Mesothelial cell of epicardium (in vitro differentiated cells): ENCODE measurements around the gene NAV2. TPM values are rescaled to one million over a fixed set of nuclear protein-coding genes. Genes with fewer than 3 reads are reported as not detected.

Experiments used
- DNase-seq, 2 experiments: peaks; one replicate each; pipeline ENCODE4 v3.0.0; 2021; ENCODE audit warnings: low spot score in 2 of 2; ENCODE audit not compliant: unreplicated experiment in 2 of 2
- H3K27ac Mint-ChIP-seq: 2 replicates; pipeline ENCODE4 v1.8.0; 2021; ENCODE audit warnings: mixed read lengths
- H3K27me3 Mint-ChIP-seq: 2 replicates; pipeline ENCODE4 v1.8.0; 2021; ENCODE audit warnings: low read depth, mixed read lengths
- H3K36me3 Mint-ChIP-seq: 2 replicates; pipeline ENCODE4 v1.8.0; 2021; ENCODE audit warnings: mixed read lengths
- H3K4me1 Mint-ChIP-seq: 2 replicates; pipeline ENCODE4 v1.8.0; 2021; ENCODE audit warnings: mixed read lengths
- H3K4me3 Mint-ChIP-seq: 2 replicates; pipeline ENCODE4 v1.8.0; 2021; ENCODE audit warnings: mild to moderate bottlenecking, moderate library complexity, mixed read lengths
- H3K9me3 Mint-ChIP-seq: 2 replicates; pipeline ENCODE4 v1.8.0; 2021; ENCODE audit warnings: mixed read lengths
- total RNA-seq: library from RNA; stranded (reverse); gene quantifications from 3 replicates; pipeline ENCODE4 v1.2.1, GENCODE V29; 2021
- TF ChIP-seq, protein P1 (sequence below): fragments of 200-600 bp; sonication (generic); IDR thresholded peaks from one replicate; pipeline ENCODE4 v1.5.0; 2021; ENCODE audit warnings: antibody characterized with exemption; ENCODE audit not compliant: unreplicated experiment

Gene NAV2
- total RNA-seq, 1 donor from 2014 or later: 69.8 TPM

DNA sequence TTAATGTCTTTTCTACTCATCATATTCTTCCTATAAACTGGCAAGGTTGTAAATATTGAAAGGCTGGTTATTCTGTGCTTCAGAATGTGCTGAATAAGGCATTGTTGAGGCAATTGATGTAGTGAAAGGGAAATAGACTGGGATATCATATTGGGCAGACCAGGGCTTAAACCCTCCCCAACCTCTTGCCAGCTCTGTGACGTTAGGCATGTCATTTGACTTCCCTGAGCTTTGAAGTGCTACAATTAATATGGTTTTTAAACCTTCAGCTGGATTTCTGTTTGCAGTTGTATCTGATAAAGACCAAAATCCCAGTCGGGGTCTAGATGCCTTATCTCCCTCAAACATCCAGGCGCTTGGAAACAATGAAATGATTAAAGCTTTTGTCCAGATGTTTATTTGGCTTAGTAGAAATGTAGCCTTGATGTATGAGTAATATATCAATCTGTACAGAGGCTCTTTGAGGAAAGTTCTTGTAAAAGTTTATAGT lies 239.5 kb downstream of the NAV2 start:
- Mint-ChIP-seq H3K36me3 (peaks cover 8% of the 10 kb centered on the region), H3K27me3 (no peaks in the 10 kb centered on the region), H3K4me3 (no peak overlapping the region), H3K27ac (peak overlapping the region; percentile 93), H3K4me1 (peaks cover 46% of the 10 kb centered on the region), H3K9me3 (no peaks in the 10 kb centered on the region)
- DNase-seq: no peak
- TF ChIP-seq, protein P1, sequence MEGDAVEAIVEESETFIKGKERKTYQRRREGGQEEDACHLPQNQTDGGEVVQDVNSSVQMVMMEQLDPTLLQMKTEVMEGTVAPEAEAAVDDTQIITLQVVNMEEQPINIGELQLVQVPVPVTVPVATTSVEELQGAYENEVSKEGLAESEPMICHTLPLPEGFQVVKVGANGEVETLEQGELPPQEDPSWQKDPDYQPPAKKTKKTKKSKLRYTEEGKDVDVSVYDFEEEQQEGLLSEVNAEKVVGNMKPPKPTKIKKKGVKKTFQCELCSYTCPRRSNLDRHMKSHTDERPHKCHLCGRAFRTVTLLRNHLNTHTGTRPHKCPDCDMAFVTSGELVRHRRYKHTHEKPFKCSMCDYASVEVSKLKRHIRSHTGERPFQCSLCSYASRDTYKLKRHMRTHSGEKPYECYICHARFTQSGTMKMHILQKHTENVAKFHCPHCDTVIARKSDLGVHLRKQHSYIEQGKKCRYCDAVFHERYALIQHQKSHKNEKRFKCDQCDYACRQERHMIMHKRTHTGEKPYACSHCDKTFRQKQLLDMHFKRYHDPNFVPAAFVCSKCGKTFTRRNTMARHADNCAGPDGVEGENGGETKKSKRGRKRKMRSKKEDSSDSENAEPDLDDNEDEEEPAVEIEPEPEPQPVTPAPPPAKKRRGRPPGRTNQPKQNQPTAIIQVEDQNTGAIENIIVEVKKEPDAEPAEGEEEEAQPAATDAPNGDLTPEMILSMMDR: no peak

- Mint-ChIP-seq H3K9me3 (no peaks in the 10 kb centered on the region), H3K27ac (peak overlapping the region; percentile 82), H3K4me1 (peaks cover 44% of the 10 kb centered on the region), H3K4me3 (no peak overlapping the region), H3K36me3 (peaks cover 8% of the 10 kb centered on the region), H3K27me3 (no peaks in the 10 kb centered on the region)
- TF ChIP-seq, protein P1: no peak
- no peak for DNase-seq
Measured at GRCh38 chr11:19952911-19953310, 240.3 kb downstream of the NAV2 start.

DNA sequence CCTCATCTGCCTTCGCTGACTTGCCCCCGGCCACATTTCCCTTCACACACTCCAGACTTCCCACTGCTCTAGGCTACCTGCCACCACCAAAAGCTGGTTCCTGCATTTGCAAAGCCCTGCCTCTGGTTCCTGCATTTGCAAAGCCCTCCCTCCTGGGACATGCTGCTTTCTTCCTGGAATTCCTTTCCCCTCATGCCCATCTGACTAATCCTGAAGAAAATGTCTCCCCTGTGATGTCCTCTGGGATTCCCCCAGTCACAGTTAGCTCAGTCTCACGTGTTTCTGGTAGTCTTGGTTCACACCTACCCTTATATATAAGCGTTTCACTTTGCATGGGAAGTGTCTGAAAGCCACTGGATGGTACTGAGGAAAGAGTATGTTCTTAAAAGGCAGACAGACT lies 240.7 kb downstream of the NAV2 start:
- Mint-ChIP-seq H3K4me1 (peaks cover 42% of the 10 kb centered on the region), H3K4me3 (no peak overlapping the region), H3K9me3 (no peaks in the 10 kb centered on the region), H3K27me3 (no peaks in the 10 kb centered on the region), H3K27ac (peak overlapping the region; percentile 82), H3K36me3 (peaks cover 8% of the 10 kb centered on the region)
- TF ChIP-seq, protein P1: no peak
- no peak for DNase-seq

DNA sequence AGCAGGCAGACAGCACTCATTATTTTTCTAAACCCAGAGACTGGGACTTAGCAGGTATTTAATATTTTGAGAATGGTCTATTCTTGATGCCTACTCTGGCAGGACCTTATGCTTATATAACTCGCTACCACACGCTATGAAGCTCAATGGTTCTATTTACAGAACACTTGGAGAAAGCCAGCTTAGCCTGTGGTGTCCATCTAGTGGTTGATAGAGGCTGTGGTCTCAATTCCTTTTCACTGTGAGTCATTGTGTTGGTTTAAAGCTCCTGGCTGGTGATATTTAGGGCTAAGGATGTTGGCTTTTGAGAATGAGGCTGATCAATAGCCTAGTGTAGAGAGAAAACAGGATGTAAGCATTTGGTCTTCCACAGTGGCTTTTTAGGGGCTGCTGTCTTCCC lies 241.3 kb downstream of the NAV2 start:
- H3K27me3 Mint-ChIP-seq: no peaks in the 10 kb centered on the region
- H3K36me3 Mint-ChIP-seq: peaks cover 8% of the 10 kb centered on the region
- TF ChIP-seq, protein P1: no peak
- peak overlapping the region; percentile 1 for H3K27ac Mint-ChIP-seq
- no peak overlapping the region for H3K4me3 Mint-ChIP-seq
- H3K9me3 Mint-ChIP-seq: no peaks in the 10 kb centered on the region
- H3K4me1 Mint-ChIP-seq: peaks cover 42% of the 10 kb centered on the region
- DNase-seq: no peak

DNA sequence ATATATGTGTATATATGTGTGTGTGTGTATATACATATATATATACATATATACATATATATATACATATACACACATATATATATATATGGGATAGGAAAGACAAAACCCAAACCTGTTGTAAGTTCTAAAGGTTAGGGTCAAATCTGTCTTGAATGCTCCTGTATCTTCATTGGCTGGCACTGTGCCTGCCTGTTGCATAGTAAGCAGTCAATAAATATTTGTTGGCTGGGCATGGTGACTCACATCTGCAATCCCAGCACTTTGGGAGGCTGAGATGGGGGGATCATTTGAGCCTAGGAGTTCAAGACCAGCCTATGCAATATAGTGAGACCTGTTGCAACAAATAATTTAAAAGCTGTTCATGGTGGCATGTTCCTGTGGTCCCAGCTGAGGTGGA lies 242.3 kb downstream of the NAV2 start:
- no peak for DNase-seq
- H3K9me3 Mint-ChIP-seq: no peaks in the 10 kb centered on the region
- no peak overlapping the region for H3K27ac Mint-ChIP-seq
- no peaks in the 10 kb centered on the region for H3K27me3 Mint-ChIP-seq
- H3K4me3 Mint-ChIP-seq: no peak overlapping the region
- H3K36me3 Mint-ChIP-seq: no peaks in the 10 kb centered on the region
- TF ChIP-seq, protein P1: no peak
- peaks cover 42% of the 10 kb centered on the region for H3K4me1 Mint-ChIP-seq

DNA sequence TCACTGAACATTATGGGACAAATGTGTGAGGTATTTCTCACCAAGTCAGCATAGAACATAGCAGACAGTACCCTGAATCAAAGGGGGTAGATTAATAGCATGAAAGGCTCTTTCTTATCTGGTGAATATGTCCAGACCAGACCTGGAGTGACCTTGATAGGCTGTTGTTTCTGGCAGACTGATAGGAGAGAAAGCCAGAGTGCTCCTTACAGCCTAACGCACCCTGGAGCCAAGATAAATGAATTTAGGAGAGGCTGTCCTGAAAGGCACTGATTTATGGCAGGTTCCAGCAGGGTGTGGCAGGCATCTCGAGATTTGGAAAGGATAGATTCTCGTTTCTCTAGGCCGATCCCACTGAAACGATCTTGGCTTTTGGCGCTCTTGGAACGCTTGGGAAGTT lies 243.0 kb downstream of the NAV2 start:
- H3K27ac Mint-ChIP-seq: no peak overlapping the region
- no peak overlapping the region for H3K4me3 Mint-ChIP-seq
- TF ChIP-seq, protein P1: no peak
- no peaks in the 10 kb centered on the region for H3K36me3 Mint-ChIP-seq
- no peaks in the 10 kb centered on the region for H3K9me3 Mint-ChIP-seq
- H3K4me1 Mint-ChIP-seq: peaks cover 42% of the 10 kb centered on the region
- no peak for DNase-seq
- H3K27me3 Mint-ChIP-seq: no peaks in the 10 kb centered on the region
